Middle frontal gyrus (tissue), 1 donor: ENCODE measurements around the gene TLR9.
A peak's percentile ranks its signal among the peaks of the same experiment; 100 is the strongest.

Experiments used
- DNase-seq: peaks from one replicate; pipeline ENCODE4 v3.0.0-alpha.2; 2015; ENCODE audit warnings: low spot score; ENCODE audit errors: extremely low spot score

The TLR9 gene

DNA sequence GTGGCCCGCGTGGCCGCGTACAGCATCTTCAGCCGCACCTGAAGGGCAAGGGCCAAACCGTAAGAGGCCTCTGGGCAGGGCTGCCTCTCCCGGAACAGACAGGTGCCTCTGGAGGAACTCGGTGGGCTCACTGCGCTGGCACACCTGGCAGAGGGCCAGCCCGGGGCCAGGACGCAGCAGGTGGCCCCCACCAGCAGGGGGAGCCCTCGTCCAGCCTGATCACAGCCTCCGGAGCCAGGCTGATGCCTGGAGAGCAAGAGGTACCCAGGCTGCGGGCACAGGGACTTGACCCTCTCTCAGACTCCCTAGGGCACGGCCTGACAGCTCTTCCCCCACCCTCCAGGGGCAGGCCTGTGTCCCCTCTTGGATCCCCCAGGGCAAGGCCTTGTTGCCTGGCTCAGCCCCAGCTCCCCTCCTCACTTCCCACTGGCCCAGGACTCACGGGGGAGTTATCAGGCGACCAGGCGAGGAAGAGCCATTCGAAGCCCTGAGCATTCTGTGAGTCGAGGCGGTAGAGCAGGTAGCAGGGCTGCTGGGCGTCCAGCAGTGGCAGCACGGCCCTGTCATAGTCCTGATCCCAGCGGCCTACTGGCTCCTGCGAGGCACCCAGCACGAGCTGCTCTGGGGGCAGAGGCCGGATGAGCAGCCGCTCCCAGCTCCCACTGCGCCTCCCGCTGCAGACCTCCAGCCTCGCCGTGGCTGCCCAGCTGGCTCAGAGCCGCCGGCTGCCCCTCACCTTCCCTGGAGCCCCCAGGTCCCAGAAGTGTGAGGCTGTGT, 6.2 kb upstream of the TLR9 start:
- DNase-seq = no peak

DNA sequence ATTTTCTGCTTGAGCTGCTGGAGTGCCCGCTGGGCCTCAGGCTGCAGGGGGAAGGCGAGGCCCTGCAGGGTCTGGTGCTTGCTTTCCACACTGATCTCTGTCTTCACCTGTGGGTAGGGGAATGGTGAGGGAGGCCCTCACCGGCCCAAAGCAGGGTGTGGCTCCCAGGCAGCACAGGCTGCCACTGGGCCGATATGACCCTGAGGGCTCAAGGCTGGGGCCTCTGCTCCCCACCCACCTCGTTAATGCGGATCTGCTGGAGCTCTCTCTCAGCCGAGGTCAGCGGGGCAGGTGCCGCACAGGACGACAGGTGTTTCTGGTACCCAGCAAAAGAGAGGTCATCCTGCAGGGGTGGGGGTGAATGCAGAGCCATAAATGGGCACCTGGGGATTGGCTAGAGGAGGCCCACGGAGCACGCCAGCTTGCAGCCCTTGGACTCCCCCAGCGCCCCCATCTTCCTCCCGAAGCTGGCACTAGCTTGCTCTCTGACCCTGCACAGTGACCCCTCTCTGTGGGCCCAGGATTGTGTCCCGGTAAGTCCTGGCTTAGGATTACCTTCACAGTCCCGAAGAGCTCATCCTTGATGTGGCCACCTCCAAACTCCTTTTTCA, 5.5 kb upstream of the TLR9 start:
- DNase-seq = no peak

DNA sequence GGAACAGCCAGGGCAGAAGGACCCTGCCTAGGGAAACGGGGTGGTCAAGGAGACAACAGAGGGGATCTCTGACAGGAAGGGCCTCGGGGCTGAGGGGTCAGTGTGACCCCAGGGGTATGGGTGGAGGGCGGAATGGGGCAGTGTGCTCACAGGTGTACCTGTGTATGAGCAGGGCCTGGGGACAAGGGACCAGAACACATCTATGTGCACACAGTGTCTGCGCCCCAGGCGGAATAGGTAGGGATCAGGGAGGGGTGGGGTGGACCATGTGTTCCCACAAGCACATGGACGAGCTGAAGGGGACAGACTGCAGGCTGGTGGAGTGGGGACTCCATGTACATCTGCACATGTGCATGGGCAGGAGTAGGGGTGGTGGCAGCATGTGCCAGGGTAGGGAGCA, 5.0 kb upstream of the TLR9 start:
- DNase-seq = no peak

DNA sequence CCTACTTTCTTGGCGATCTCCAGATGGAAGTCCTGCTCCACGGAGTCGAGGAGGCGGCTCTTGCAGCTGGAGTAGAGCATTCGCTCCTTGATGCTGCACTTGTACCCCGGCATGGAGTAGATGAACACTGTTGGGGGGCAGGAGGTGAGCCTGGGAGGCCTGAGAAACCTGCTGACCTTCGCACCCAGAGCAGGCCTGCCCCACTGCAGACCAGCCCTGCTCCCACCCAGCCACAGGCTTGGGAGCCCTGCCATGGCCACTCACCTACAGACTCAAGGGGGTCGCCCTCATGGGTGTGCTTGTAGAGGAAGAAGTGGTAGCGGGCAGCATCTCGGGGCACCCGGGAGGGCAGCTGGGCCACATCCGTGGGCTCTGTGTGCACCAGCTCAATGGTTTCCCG, 4.2 kb upstream of the TLR9 start:
- DNase-seq = no peak

- DNase-seq = no peak
Observed at GRCh38 chr3:52228751-52229291, 3.4 kb upstream of the TLR9 start.

DNA sequence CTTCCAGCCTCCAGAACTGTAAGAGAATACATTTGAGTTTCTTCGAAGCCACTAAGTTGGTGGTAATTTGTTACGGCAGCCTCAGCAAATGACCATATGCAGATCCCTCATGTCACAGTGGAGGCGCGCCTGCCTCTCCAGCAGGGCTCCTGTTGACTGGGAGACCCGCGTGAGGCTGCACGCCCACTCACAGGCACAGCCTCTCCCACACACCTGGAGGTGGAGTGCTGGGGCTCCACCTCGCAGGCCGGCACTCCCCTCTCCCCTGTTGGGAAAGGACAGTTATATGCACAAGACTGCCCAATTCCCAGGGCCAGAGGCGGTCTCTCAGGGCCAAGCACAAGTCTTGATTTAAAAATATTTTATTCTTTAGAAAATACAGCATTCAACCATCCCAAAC, 2.8 kb upstream of the TLR9 start:
- DNase-seq = no peak

DNA sequence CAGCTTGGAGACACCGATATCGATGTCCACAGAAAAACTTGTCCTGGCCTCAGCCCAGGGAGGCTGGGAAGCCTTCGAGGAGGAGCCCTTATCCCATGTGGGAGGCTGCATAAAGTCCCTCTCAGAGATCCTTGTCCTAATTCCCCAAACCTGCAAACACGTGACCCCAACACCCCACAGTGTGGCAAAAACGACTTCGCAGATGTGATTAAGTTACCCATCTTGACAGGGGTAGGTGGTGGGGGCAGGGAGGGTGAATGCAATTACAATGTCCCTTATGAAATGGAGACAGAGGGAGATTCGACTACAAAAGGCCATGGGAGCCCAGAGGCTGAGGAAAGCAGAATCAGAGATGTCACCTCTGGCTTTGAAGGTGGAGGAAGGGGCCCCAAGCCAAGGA, 2.3 kb upstream of the TLR9 start:
- no peak for DNase-seq

GRCh38 chr3:52227117-52227516, 1.7 kb upstream of the TLR9 start:
- no peak for DNase-seq

- no peak for DNase-seq
Observed at GRCh38 chr3:52226229-52226817, 878 bp upstream of the TLR9 start.

DNA sequence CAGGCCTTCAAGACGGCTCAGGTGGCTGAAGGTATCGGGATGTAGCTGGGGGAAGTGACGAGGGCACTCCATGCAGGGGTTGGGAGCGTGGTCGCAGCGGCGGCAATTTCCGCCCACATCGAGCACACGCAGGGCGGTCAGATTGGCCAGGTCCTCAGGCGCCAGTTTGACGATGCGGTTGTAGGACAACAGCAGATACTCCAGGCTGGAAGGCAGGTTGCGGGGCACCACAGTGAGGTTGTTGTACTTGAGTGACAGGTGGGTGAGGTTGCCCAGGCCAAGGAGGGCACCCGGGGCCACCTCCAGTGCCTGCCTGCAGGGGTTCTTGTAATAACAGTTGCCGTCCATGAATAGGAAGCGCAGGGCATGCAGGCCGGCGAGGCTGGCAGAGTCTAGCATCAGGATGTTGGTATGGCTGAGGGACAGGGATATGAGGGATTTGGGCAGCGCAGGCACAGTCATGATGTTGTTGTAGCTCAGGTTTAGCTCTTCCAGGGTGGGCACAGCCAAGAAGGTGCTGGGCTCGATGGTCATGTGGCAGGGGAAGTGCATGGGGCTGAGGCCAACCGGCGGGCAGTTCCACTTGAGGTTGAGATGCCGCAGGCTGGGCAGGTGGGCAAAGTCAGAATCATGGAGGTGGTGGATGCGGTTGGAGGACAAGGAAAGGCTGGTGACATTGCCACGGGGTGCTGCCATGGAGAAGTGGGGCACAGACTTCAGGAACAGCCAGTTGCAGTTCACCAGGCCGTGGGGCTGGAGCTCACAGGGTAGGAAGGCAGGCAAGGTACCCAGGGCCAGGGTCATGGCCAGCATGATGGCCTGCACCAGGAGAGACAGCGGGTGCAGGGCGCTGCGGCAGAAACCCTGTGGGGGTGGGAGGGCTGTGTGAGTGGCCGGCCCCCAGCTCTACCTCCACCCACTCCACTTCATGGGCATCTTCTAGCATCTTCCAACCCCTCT, 1.7 kb downstream of the TLR9 start:
- DNase-seq = no peak

- DNase-seq = no peak
Observed at GRCh38 chr3:52222319-52223221, 2.9 kb downstream of the TLR9 start.

- no peak for DNase-seq
Observed at GRCh38 chr3:52221563-52222318, 3.7 kb downstream of the TLR9 start.

- DNase-seq = no peak
Observed at GRCh38 chr3:52221141-52221562, 4.3 kb downstream of the TLR9 start.

DNA sequence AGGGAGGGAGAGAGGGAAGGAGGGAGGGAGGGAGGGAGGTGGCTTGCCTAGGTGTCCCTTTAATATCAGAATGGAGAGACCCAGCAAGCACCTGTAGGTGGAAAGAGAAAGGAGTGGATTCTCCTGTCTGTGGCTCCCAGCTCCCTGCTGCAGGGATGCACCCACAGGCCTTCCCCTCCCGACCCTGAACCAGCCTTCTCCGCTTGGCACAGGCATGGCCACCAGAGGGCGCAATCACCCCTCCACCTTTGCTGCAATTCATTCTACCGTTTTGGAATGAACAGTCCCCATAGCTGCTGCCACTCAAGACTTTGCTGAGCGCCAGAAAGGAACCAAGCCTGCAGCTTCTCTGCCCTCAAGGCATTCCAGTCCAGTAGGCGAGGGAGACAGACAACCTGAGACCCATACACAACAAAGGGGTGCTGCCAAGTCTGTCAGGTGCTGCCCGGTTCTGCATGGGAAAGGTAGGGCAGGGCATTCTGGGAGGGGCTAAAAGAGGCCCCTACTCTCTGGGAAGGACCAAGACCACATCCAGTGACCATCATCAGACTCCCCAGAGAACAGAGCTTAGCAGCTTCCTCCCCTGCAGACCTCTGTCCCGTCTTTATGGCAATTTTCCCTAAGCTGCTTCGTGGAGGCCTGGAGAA, 4.9 kb downstream of the TLR9 start:
- DNase-seq = peak; percentile 76

GRCh38 chr3:52218937-52219650, 6.4 kb downstream of the TLR9 start:
- DNase-seq = no peak

- no peak for DNase-seq
Observed at GRCh38 chr3:52218454-52218853, 7.0 kb downstream of the TLR9 start.

DNA sequence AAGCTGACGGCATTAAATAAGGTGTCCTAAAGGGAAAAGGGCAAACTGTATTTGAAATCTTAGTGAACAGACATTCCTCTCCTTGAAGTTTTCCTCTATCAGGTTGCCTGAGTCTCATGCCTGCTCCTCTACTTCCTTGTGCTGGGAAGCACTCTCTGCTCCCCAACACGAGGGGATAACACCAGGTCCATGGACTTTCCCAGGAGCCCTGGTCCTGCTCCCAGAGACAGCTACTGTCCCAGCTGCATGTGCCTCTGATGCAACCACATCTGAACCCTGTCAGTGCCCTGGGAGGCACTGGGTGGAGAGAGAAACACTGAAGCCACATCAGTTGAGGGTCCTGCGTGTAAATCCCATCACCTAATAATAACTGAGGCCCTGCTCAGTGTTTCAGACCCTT, 7.4 kb downstream of the TLR9 start:
- no peak for DNase-seq

GRCh38 chr3:52217409-52217805, 8.0 kb downstream of the TLR9 start:
- DNase-seq = no peak
